ENCODE results near the gene RAB3B.

Gene RAB3B

GRCh38 chr1:51955797-51956527 is 34.5 kb downstream of the RAB3B start:
- DNase-seq: peak; percentile 59 to 89

- no peak for DNase-seq
Measured at GRCh38 chr1:51954783-51955182, 35.7 kb downstream of the RAB3B start.

- DNase-seq: peak in 1 of 2 experiments; percentile 14
Measured at GRCh38 chr1:51953079-51953478, 37.4 kb downstream of the RAB3B start.

GRCh38 chr1:51952638-51953037 is 37.9 kb downstream of the RAB3B start:
- DNase-seq: no peak

GRCh38 chr1:51950701-51951100 is 39.8 kb downstream of the RAB3B start:
- DNase-seq: no peak

DNA sequence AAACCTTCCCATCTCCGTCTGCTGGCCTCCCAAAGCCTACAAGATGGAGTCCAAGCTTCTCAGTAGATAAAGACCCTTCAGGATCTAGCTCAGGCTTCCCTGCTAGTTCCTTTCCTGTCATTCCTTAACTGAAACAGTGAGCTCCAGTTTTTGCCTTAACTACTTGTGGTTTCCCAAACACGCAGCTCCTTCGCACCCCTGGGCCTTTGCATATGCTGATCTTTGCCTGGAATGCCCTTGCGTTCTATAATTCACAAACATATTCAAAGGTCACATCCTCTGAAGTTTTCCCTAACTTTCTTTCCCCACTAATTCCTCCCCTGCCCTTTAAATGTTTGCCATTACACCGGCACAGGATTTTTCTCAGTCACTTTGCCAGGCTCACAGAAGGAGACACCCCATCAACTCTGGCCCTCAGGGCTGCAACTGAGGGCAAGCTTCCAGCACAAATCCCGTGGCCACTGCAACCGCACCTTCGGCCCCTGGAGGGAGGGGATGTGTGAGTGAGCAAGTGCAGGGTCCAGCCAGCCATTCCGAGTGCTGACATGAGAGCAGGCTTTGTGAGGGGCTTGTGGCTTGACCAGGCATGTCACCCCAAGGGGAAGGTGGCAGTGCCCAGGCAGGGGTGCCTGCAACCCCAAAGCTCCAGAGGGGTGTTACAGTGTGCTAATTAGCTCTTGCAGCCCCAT is 41.3 kb downstream of the RAB3B start:
- no peak for DNase-seq

DNA sequence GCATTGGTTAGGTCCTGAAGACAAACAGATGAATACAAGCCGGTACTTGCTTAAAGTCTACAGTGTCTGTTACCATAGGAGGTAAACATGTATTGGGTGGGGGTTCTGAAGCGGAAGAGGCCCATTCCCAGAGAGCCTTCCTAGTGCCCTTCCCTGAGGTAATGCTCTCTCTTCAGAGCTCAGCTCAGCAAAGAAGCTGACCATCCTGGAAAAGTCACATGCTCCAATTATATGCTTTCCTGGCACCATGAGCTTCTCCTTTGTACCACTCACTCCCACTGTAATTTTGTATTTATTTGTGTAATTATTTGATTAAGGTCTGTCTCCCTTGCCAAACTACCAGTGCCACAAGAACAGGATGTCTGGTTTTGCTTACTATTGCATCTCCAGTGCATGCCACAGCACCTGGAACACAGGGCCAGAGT is 42.0 kb downstream of the RAB3B start:
- no peak for DNase-seq

GRCh38 chr1:51946300-51946699 is 44.2 kb downstream of the RAB3B start:
- no peak for DNase-seq

- DNase-seq: no peak
Measured at GRCh38 chr1:51945591-51945990, 44.9 kb downstream of the RAB3B start.

- no peak for DNase-seq
Measured at GRCh38 chr1:51942281-51942680, 48.2 kb downstream of the RAB3B start.

- DNase-seq: no peak
Measured at GRCh38 chr1:51941528-51941927, 49.0 kb downstream of the RAB3B start.

DNA sequence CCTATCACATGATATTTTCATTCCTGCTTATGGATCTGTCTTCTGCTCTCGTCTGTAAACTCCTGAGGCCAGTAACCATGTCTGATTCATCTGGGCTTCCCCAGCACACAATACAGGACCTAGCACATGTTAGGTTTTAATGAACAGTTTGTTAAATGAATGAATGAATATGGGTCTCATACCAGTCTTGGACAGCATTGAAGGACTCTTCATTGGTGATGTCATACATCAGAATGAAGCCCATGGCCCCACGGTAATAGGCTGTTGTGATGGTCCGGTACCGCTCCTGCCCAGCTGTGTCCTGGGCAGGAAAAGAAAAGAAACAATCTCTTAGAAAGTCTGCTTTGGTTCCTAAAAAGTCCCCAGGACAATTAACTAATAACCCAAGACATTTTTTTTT is 53.4 kb downstream of the RAB3B start:
- DNase-seq: no peak

- no peak for DNase-seq
Measured at GRCh38 chr1:51936531-51936930, 54.0 kb downstream of the RAB3B start.

- DNase-seq: no peak
Measured at GRCh38 chr1:51933344-51933743, 57.2 kb downstream of the RAB3B start.

DNA sequence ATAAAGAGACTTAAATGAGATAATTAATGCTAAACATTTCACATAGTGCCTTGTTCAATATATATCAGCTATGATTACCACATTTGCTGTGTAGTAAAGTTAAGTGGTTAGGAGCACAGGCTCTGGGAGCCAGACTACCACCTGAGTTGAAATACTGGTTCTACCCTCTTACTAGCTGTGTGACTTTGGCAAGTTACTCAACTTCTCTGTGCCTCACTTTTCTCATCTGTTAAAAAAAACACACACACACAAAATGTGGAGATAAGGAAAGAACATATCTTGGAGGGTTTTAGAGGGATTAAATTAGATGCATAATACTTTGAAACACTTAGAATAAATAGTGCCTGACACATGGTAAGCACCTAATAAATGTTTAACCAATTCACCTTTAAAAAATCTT is 60.2 kb downstream of the RAB3B start:
- DNase-seq: no peak

GRCh38 chr1:51928896-51929295 is 61.6 kb downstream of the RAB3B start:
- DNase-seq: no peak

GRCh38 chr1:51927029-51927428 is 63.5 kb downstream of the RAB3B start:
- no peak for DNase-seq

DNA sequence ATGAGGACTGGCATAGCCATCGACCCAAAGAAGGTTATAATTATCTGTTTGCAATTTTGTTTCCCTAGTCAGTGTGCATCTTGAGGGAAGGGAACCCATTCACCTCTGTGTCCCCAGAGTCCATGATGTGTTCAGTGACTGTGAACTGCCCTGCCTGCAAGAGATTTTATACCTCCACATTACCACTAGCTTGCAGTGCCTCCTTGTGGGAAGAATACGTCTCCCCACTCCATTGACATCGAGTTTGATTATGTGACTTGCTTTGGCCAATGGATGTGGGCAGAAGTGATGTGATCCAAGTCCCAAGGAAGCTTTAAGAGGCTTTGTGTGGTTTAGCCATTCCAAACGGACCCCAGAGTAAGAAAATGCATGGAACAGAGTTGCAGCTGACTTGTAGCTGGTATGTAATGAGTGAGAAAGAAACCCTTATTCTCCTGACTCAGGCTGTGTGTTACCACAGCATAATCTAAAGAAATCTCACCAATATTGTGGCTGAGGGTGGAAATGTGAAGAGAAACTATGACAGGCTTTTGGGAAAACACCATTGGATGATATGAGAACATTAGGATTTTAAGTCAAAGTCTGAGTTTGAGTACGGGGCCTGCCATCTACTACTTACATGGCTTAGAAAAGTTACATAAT is 64.2 kb downstream of the RAB3B start:
- no peak for DNase-seq

DNA sequence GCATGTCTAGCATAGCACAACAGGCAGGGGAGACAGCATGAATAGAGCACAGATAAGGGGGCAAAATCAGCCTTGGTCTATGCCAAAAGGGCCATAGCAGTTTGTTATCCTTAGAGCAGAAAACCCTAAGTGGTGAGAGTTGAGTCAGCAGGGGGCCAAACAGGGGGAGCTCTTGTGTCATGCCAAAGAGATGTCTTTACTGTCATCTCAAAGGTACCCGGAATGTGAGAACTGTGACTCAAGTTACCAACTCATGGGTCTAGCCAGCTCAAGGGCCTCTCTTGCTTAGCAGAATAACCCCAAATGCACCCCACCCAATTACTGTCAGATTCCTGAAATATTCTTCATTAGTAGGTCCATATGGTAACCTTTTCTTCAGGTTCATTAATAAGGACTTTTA is 66.0 kb downstream of the RAB3B start:
- no peak for DNase-seq

- no peak for DNase-seq
Measured at GRCh38 chr1:51922040-51922439, 68.5 kb downstream of the RAB3B start.

GRCh38 chr1:51920130-51920529 is 70.4 kb downstream of the RAB3B start:
- no peak for DNase-seq

DNA sequence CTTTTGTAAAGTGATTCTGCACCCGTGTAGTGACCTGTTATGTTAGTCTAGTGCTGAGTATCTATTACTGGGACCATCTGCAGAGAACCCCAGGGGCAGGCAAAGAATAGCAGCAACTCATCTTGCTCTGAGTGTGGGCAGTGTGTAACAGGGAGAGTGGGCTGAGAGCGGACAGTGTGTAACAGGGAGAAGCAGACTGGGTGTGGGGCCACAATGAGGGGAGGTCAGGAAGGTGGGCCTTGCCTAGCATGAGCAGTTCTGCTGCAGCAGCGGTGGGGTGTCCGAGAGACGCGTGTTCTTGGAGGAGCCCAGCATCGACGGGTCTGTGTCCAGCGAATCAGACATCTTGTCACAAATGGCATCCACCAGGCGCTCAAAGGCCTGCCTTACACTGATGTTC is 70.8 kb downstream of the RAB3B start:
- DNase-seq: no peak

DNA sequence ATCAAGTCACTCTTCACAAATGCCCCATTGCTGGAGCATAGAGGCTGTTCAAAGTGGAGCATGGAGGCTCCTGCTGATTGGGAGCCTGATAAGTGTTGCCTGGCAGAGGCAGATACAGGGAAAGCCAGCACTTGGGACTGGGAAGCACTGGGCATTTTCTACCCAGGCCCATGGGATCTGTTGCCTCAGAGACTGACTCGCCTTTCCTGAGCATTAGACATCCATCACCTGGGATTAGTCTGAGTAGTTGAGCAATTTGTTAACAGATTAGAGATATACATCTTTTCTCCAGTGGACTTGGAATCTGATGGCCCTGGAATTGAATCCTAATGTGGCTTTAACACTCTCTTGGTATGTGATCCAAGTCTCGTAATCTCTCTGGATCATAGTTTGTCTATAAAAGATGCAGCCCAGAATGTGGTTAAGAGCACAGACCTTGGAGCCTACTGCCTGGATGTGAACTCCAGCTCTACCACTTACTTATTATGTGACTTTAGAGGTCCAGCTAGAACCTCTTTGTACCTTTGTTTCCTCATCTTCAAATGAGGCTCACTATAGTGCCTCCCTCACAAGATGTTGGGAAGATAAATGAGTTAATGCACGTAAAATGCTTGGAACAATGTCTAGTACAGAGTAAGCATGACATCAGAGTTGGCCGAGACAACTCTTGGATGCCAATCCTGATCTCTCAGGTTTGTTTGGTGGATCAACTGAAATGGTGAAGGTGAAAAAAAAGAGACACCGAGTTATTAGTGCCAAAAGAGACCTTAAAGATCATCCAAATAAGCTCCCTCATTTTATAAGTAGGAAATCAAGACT is 73.7 kb downstream of the RAB3B start:
- no peak for DNase-seq
